ENCODE measurements around the gene SRSF1. TPM values are rescaled to one million over a fixed set of nuclear protein-coding genes. Genes with fewer than 3 reads are reported as not detected.

SRSF1 gene, protein sequence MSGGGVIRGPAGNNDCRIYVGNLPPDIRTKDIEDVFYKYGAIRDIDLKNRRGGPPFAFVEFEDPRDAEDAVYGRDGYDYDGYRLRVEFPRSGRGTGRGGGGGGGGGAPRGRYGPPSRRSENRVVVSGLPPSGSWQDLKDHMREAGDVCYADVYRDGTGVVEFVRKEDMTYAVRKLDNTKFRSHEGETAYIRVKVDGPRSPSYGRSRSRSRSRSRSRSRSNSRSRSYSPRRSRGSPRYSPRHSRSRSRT
- 213 TPM for polyA plus RNA-seq
- long read RNA-seq, donor 1, transcript SRSF1-202 (2 exons, 689 nt), result minor isoform, 6 of 39 reads
- long read RNA-seq, donor 1, transcript SRSF1-201 (4 exons, 1,513 nt), result major isoform, 19 of 39 reads
- long read RNA-seq, donor 1, transcript SRSF1-204 (4 exons, 1,720 nt), result minor isoform, 5 of 39 reads
- long read RNA-seq, donor 1, partial matches to known transcripts, result 0 of 39 reads
- long read RNA-seq, donor 1, other reads (novel, unspliced or antisense), result 6 of 39 reads
- long read RNA-seq, donor 2, transcript SRSF1-202 (2 exons, 689 nt), result minor isoform, 8 of 84 reads
- long read RNA-seq, donor 2, transcript SRSF1-204 (4 exons, 1,720 nt), result minor isoform, 13 of 84 reads
- long read RNA-seq, donor 2, transcript SRSF1-201 (4 exons, 1,513 nt), result major isoform, 52 of 84 reads
- long read RNA-seq, donor 2, transcript SRSF1-205 (3 exons, 3,117 nt), result minor isoform, 10 of 84 reads
- long read RNA-seq, donor 2, partial matches to known transcripts, result 0 of 84 reads
- long read RNA-seq, donor 2, other reads (novel, unspliced or antisense), result 0 of 84 reads
- long read RNA-seq, donor 3, result 0 reads
- long read RNA-seq, donor 4, transcript SRSF1-201 (4 exons, 1,513 nt), result major isoform, 7 of 11 reads
- long read RNA-seq, donor 4, partial matches to known transcripts, result 0 of 11 reads
- long read RNA-seq, donor 4, other reads (novel, unspliced or antisense), result 0 of 11 reads
- long read RNA-seq, donor 5, transcript SRSF1-202 (2 exons, 689 nt), result minor isoform, 5 of 47 reads
- long read RNA-seq, donor 5, transcript SRSF1-201 (4 exons, 1,513 nt), result major isoform, 33 of 47 reads
- long read RNA-seq, donor 5, transcript SRSF1-204 (4 exons, 1,720 nt), result minor isoform, 6 of 47 reads
- long read RNA-seq, donor 5, partial matches to known transcripts, result 0 of 47 reads
- long read RNA-seq, donor 5, other reads (novel, unspliced or antisense), result 0 of 47 reads
- long read RNA-seq, donor 6, transcript SRSF1-205 (3 exons, 3,117 nt), result minor isoform, 12 of 65 reads
- long read RNA-seq, donor 6, transcript SRSF1-204 (4 exons, 1,720 nt), result minor isoform, 11 of 65 reads
- long read RNA-seq, donor 6, transcript SRSF1-201 (4 exons, 1,513 nt), result major isoform, 40 of 65 reads
- long read RNA-seq, donor 6, partial matches to known transcripts, result 0 of 65 reads
- long read RNA-seq, donor 6, other reads (novel, unspliced or antisense), result 0 of 65 reads
- long read RNA-seq, donor 7, transcript SRSF1-205 (3 exons, 3,117 nt), result minor isoform, 8 of 43 reads
- long read RNA-seq, donor 7, transcript SRSF1-202 (2 exons, 689 nt), result minor isoform, 5 of 43 reads
- long read RNA-seq, donor 7, transcript SRSF1-201 (4 exons, 1,513 nt), result major isoform, 26 of 43 reads
- long read RNA-seq, donor 7, partial matches to known transcripts, result 0 of 43 reads
- long read RNA-seq, donor 7, other reads (novel, unspliced or antisense), result 0 of 43 reads
- long read RNA-seq, donor 8, transcript SRSF1-202 (2 exons, 689 nt), result minor isoform, 9 of 113 reads
- long read RNA-seq, donor 8, transcript SRSF1-205 (3 exons, 3,117 nt), result minor isoform, 14 of 113 reads
- long read RNA-seq, donor 8, transcript SRSF1-204 (4 exons, 1,720 nt), result minor isoform, 9 of 113 reads
- long read RNA-seq, donor 8, transcript SRSF1-201 (4 exons, 1,513 nt), result major isoform, 61 of 113 reads
- long read RNA-seq, donor 8, partial matches to known transcripts, result 11 of 113 reads
- long read RNA-seq, donor 8, other reads (novel, unspliced or antisense), result 9 of 113 reads
- long read RNA-seq, donor 9, transcript SRSF1-201 (4 exons, 1,513 nt), result major isoform, 36 of 90 reads
- long read RNA-seq, donor 9, transcript SRSF1-202 (2 exons, 689 nt), result minor isoform, 8 of 90 reads
- long read RNA-seq, donor 9, transcript SRSF1-205 (3 exons, 3,117 nt), result minor isoform, 12 of 90 reads
- long read RNA-seq, donor 9, transcript SRSF1-204 (4 exons, 1,720 nt), result minor isoform, 21 of 90 reads
- long read RNA-seq, donor 9, partial matches to known transcripts, result 8 of 90 reads
- long read RNA-seq, donor 9, other reads (novel, unspliced or antisense), result 5 of 90 reads
- long read RNA-seq, donor 10, transcript SRSF1-204 (4 exons, 1,720 nt), result minor isoform, 17 of 103 reads
- long read RNA-seq, donor 10, transcript SRSF1-202 (2 exons, 689 nt), result minor isoform, 5 of 103 reads
- long read RNA-seq, donor 10, transcript SRSF1-201 (4 exons, 1,513 nt), result major isoform, 53 of 103 reads
- long read RNA-seq, donor 10, transcript SRSF1-205 (3 exons, 3,117 nt), result minor isoform, 14 of 103 reads
- long read RNA-seq, donor 10, partial matches to known transcripts, result 6 of 103 reads
- long read RNA-seq, donor 10, other reads (novel, unspliced or antisense), result 8 of 103 reads
- long read RNA-seq, donor 11, transcript SRSF1-204 (4 exons, 1,720 nt), result minor isoform, 5 of 51 reads
- long read RNA-seq, donor 11, transcript SRSF1-202 (2 exons, 689 nt), result minor isoform, 5 of 51 reads
- long read RNA-seq, donor 11, transcript SRSF1-201 (4 exons, 1,513 nt), result major isoform, 37 of 51 reads
- long read RNA-seq, donor 11, partial matches to known transcripts, result 0 of 51 reads
- long read RNA-seq, donor 11, other reads (novel, unspliced or antisense), result 0 of 51 reads

DNA sequence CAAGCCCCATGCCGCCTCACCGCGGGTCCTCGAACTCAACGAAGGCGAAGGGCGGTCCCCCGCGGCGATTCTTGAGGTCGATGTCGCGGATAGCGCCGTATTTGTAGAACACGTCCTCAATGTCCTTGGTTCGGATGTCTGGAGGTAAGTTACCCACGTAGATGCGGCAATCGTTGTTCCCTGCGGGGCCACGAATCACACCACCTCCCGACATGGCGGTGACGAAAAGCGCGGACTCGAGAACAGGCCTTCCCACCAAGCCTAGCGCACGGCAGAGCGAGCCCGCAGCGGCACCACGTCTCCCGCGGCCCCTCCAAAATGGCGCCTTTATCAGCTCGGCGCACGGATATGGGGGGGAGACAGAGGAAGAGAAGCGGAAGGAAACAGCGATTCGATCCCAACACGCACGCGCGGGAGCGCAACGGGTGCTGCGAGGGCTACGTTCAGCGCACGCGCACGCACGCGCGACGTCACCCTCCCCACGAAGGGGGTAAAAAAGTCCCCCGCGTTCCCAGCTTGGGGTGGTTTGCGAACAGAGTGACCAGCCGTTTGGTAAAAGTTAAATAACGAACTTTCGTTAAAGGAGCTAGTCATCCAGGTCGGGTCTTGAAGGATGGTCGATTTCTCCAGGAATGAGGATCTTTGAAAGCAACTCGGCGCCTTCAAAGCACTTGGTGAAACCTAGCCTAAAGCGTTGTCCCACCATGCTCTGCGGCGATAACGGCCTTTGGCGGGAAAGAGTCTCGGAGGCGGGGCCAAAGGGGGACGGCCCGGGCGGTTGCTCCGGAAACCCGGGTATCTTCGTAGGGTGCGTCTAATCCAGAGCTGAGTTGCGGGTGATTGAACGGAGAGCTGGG lies at the start of gene SRSF1:
Gene SRSF1 (minus strand): TSS at position 323 of the 857 bp plus-strand sequence. CDS start 109 bp downstream, at position 214.
- no CpG with 5 or more reads among the region's 86 CpGs for WGBS (ENCODE audit: insufficient coverage, low lambda C conversion rate)
- peak; percentile 98 to 99 for DNase-seq

DNA sequence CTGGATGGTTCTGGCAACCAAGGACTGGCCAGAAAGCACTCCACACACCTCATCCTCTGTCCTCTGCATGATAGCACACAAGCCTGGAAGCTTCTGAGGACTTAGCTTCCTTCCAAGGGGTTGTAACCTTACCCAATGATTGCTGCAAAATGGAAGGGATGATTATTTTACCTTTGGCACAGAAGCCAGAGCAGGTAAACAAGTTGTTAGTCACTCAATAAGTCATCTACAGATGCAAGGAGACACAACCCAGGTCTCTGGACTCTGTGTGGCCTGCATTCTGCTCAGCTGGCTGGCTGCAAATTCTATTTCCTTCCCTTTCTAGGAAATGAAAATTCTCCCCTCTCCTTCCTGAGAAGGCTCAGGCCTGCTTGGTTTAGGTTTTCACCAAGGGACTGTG lies 49.4 kb upstream of the SRSF1 start:
- Histone ChIP-seq H3K4me3 (ENCODE audit: low read length) (no peak overlapping the region), H3K27me3 (ENCODE audit: control insufficient read depth, insufficient read depth, low read length) (peaks cover 17% of the 10 kb centered on the region), H3K4me1 (ENCODE audit: control insufficient read depth, insufficient read depth, low read length) (no peaks in the 10 kb centered on the region), H3K36me3 (ENCODE audit: control insufficient read depth, insufficient read depth, low read length) (no peaks in the 10 kb centered on the region), H3K9me3 (ENCODE audit: control insufficient read depth, low read depth, low read length) (no peaks in the 10 kb centered on the region), H3K27ac (ENCODE audit: low read length) (no peak overlapping the region)
- DNase-seq, result no peak

More for the DNA sequence above, at the start of gene SRSF1:
- H3K9me3 ChIP-seq (ENCODE audit: control insufficient read depth, low read depth, low read length), result no peaks in the 10 kb centered on the region
- H3K27me3 ChIP-seq (ENCODE audit: control insufficient read depth, insufficient read depth, low read length), result no peaks in the 10 kb centered on the region
- H3K36me3 ChIP-seq (ENCODE audit: control insufficient read depth, insufficient read depth, low read length), result peaks cover 30% of the 10 kb centered on the region
- peak within 1 kb of the TSS; percentile 94 for H3K4me3 ChIP-seq (ENCODE audit: low read length)
- peaks cover 23% of the 10 kb centered on the region for H3K4me1 ChIP-seq (ENCODE audit: control insufficient read depth, insufficient read depth, low read length)
- peak within 1 kb of the TSS; percentile 98 for H3K27ac ChIP-seq (ENCODE audit: low read length)

DNA sequence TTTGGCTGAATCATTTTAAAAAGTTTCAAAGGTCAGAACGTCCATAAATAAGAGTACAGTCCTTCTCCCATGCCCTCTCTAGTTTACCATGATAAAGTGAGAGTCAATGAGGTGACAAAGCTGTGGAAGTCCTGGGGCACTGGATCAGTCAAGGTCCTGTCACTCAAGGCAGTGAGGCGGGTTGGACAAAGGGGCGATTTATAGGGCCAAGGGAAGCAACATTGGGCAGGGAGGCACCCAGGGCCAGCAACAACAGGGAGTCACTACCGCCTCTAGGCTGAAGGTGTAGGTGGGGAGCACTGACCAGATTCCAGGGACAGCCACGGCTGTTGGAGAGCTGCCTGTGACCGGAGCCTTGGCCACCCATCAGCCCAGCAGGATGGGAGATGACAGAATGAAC lies 47.6 kb upstream of the SRSF1 start:
- DNase-seq, result no peak
- Histone ChIP-seq H3K4me3 (ENCODE audit: low read length) (no peak overlapping the region), H3K36me3 (ENCODE audit: control insufficient read depth, insufficient read depth, low read length) (no peaks in the 10 kb centered on the region), H3K9me3 (ENCODE audit: control insufficient read depth, low read depth, low read length) (no peaks in the 10 kb centered on the region), H3K27me3 (ENCODE audit: control insufficient read depth, insufficient read depth, low read length) (peaks cover 11% of the 10 kb centered on the region), H3K4me1 (ENCODE audit: control insufficient read depth, insufficient read depth, low read length) (no peaks in the 10 kb centered on the region), H3K27ac (ENCODE audit: low read length) (no peak overlapping the region)
- 40% methylated on average over 1 of the region's 6 CpGs for WGBS (ENCODE audit: insufficient coverage, low lambda C conversion rate)

DNA sequence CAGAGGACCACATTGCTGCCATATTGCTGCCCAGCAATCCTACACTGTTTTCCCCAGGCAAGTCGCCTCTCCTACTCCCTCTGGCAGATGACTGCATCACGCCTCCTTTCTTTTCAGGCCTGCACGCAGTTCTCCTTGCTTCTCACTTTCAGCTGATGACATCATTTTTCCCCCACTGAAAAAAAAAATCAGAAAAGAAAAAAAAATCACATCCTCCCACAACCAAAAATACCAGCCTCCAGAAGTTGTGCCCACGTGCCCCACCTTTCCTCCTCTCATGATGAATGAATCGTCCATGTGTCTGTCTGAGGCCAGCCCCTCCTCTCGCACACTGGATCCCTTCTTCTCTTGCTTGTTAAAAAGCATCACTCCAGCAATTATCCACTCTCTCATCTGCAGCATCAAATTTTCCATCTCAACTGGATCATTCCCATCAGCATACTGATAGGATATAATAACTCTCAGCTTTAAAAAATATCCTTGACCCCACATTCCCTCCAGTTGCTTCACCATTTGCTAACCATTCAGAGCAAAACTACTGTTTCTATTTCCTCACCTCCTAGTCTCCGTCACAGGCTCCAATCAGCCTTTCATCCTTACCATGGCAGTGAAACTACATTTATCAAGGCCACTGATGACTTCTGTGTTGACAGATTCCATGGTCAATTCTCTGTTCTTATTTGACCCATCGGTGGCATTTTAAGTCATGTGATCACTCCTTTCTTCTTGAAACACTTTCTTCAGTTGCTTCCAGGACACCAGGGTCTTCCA lies 46.1 kb upstream of the SRSF1 start:
- DNase-seq, result no peak
- H3K36me3 ChIP-seq (ENCODE audit: control insufficient read depth, insufficient read depth, low read length), result no peaks in the 10 kb centered on the region
- H3K4me3 ChIP-seq (ENCODE audit: low read length), result no peak overlapping the region
- H3K4me1 ChIP-seq (ENCODE audit: control insufficient read depth, insufficient read depth, low read length), result no peaks in the 10 kb centered on the region
- H3K27ac ChIP-seq (ENCODE audit: low read length), result no peak overlapping the region
- no peaks in the 10 kb centered on the region for H3K9me3 ChIP-seq (ENCODE audit: control insufficient read depth, low read depth, low read length)
- WGBS (ENCODE audit: insufficient coverage, low lambda C conversion rate), result 67% methylated on average over 5 of the region's 8 CpGs
- peaks cover 11% of the 10 kb centered on the region for H3K27me3 ChIP-seq (ENCODE audit: control insufficient read depth, insufficient read depth, low read length)

DNA sequence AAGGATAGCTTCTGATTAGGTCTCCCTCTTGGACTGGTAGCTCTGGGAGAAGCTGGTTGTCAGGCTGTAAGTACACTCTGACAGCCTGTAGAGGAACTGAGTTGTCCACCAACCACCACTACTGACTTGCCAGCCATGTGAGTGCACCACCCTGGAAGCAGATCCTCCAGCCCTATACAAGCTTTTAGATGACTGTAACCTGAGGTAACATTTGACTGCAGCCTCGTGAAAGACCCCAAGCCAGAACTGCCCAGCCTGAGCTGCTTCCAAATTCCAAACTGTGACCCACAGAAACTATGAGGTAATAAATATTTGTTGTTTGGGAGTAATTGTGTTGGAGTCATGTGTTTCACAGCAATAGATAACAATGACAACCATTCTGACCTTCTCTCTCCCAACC lies 45.4 kb upstream of the SRSF1 start:
- Histone ChIP-seq H3K9me3 (ENCODE audit: control insufficient read depth, low read depth, low read length) (no peaks in the 10 kb centered on the region), H3K4me1 (ENCODE audit: control insufficient read depth, insufficient read depth, low read length) (no peaks in the 10 kb centered on the region), H3K27ac (ENCODE audit: low read length) (no peak overlapping the region), H3K36me3 (ENCODE audit: control insufficient read depth, insufficient read depth, low read length) (no peaks in the 10 kb centered on the region), H3K27me3 (ENCODE audit: control insufficient read depth, insufficient read depth, low read length) (peaks cover 11% of the 10 kb centered on the region), H3K4me3 (ENCODE audit: low read length) (no peak overlapping the region)
- WGBS (ENCODE audit: insufficient coverage, low lambda C conversion rate), result no CpG with 5 or more reads among the region's 1 CpG
- no peak for DNase-seq

DNA sequence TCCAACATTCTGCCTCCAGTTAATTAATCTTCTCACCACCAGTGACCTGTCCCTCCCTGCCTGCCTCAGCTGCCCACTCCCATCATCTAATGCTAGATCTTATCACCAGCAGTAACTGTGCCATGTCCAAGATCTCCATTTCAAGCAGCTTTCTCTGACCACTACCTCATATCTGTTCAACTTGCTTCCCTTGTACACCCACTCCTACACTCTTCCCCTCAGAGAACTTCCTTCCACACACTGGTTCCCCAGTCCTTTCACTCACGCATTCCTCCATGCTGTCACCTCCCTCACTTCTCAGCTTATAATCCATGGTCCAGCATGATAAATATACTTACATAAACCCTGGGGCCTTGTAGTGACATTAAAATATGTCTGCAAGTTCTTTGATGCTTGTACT lies 44.4 kb upstream of the SRSF1 start:
- peaks cover 14% of the 10 kb centered on the region for H3K27me3 ChIP-seq (ENCODE audit: control insufficient read depth, insufficient read depth, low read length)
- no peaks in the 10 kb centered on the region for H3K9me3 ChIP-seq (ENCODE audit: control insufficient read depth, low read depth, low read length)
- 60% methylated on average over 1 of the region's 1 CpG for WGBS (ENCODE audit: insufficient coverage, low lambda C conversion rate)
- H3K36me3 ChIP-seq (ENCODE audit: control insufficient read depth, insufficient read depth, low read length), result no peaks in the 10 kb centered on the region
- no peak overlapping the region for H3K4me3 ChIP-seq (ENCODE audit: low read length)
- no peak for DNase-seq
- no peaks in the 10 kb centered on the region for H3K4me1 ChIP-seq (ENCODE audit: control insufficient read depth, insufficient read depth, low read length)
- no peak overlapping the region for H3K27ac ChIP-seq (ENCODE audit: low read length)

DNA sequence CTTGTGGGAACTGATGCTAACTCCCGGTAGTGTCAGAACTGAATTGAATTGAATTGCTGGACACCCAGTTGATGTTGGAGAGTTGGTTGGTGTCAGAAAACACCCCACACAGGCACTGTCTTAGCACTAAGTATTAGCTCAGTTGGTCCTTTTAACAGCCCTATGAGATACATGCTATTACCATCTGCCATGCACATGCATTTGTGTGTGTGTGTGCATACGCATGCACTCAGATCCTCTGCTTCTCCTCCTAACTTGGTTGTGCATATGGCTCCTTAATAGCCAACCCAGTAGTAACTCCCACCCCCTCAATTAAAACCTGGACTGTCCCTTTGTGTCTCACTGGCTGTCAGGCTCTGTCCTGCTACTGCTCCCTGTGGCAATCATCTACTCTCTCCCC lies 43.9 kb upstream of the SRSF1 start:
- H3K9me3 ChIP-seq (ENCODE audit: control insufficient read depth, low read depth, low read length), result no peaks in the 10 kb centered on the region
- no peak for DNase-seq

More for the DNA sequence above, 43.9 kb upstream of the SRSF1 start:
- H3K27ac ChIP-seq (ENCODE audit: low read length), result no peak overlapping the region
- peaks cover 14% of the 10 kb centered on the region for H3K27me3 ChIP-seq (ENCODE audit: control insufficient read depth, insufficient read depth, low read length)
- no CpG with 5 or more reads among the region's 2 CpGs for WGBS (ENCODE audit: insufficient coverage, low lambda C conversion rate)
- no peaks in the 10 kb centered on the region for H3K4me1 ChIP-seq (ENCODE audit: control insufficient read depth, insufficient read depth, low read length)
- H3K36me3 ChIP-seq (ENCODE audit: control insufficient read depth, insufficient read depth, low read length), result no peaks in the 10 kb centered on the region
- H3K4me3 ChIP-seq (ENCODE audit: low read length), result no peak overlapping the region

Data from large intestine (tissue), 12 donors.